ENCODE data around the gene RIC8A. TPM values are rescaled to one million over a fixed set of nuclear protein-coding genes. Genes with fewer than 3 reads are reported as not detected.

RIC8A gene
- total and polyA plus RNA-seq, 9 of the 15 experiments (the other 6 are each of a cell fraction or from before 2014, with no cell fraction given) = 10.7 to 108 (median 72.1) TPM

DNA sequence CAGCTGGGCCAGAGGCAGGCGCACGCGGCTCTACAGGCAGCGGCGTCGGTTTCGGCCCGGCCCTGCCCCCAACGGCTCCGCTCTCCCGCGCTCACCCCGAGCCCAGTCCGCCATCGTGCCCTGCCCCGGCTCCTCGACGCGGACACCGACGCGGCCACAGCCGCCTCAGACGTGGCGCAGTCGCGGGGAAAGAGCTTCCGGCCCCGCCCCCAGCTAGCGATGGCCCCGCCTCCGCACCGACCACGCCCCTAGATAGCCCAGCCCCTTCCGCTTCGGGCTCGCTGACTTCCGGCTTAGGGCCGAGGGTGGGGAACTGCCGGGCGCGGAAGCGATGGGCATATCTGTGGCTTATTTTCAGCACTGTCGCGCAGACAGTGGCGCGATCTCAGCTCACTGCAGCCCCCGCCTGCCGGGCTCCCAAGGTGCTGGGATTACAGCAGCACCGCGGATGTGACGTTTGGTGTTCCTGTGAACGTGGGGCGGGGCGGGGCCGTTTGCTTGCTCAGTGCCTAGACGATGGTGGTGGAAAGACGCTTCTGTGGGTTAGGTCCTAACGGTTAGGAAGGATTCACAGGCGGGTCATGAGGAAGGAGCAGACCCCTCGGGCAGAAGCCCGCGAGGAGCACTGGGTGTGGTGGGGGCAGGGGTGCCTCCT, at the start of gene RIC8A, which contains the start of gene BET1L (continued):
- TF ChIP-seq PRPF4 (IDR thresholded peaks at IDR 0.05; ENCODE audit: insufficient read depth, low read depth, low read length, poor library complexity, severe bottlenecking) (peak; percentile 39), ZC3H11A (IDR thresholded peaks at IDR 0.05; ENCODE audit: low read depth, low read length) (0 out of 2 replicates have a peak, but pooled peaks have one; percentile 15), PHF20 (IDR thresholded peaks at IDR 0.05; ENCODE audit: partially characterized antibody) (peak; percentile 74), ZNF121 (CRISPR knock-in tag; conservative IDR thresholded peaks at IDR 0.05) (no peak), SMARCB1 (IDR thresholded peaks at IDR 0.05; ENCODE audit: insufficient read length, low read depth) (no peak), AFF1 (IDR thresholded peaks at IDR 0.05; ENCODE audit: low read depth in 1 of 2, partially characterized antibody in 2 of 2) (no peak), LEF1 (IDR thresholded peaks at IDR 0.05) (no peak), MEF2A (IDR thresholded peaks at IDR 0.05; ENCODE audit: control insufficient read depth, low read depth, low read length) (no peak), SP1 (CRISPR knock-in tag; IDR thresholded peaks at IDR 0.05) (peak; percentile 99), SRSF1 (IDR thresholded peaks at IDR 0.05; ENCODE audit: low read depth, low read length) (no peak), ZNF740 (CRISPR knock-in tag; IDR thresholded peaks at IDR 0.05) (no peak), ZNF740 (tag; IDR thresholded peaks at IDR 0.05) (no peak), EP400 (IDR thresholded peaks at IDR 0.05) (peak; percentile 89), XRCC5 (IDR thresholded peaks at IDR 0.05; ENCODE audit: low read depth, low read length) (peak; percentile 75; the same call in 1 of the 2 replicates), NCOA6 (IDR thresholded peaks at IDR 0.05) (no peak), POLR2AphosphoS5 (IDR thresholded peaks at IDR 0.05; ENCODE audit: control insufficient read depth, insufficient read depth, low read depth, low read length) (peak; percentile 84), KLF1 (tag; IDR thresholded peaks at IDR 0.05) (0 out of 2 replicates have a peak, but pooled peaks have one; percentile 53)
- TF ChIP-seq, protein P1, sequence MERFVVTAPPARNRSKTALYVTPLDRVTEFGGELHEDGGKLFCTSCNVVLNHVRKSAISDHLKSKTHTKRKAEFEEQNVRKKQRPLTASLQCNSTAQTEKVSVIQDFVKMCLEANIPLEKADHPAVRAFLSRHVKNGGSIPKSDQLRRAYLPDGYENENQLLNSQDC (CRISPR knock-in tag; IDR thresholded peaks at IDR 0.05) = no peak
- TF ChIP-seq, protein P2, sequence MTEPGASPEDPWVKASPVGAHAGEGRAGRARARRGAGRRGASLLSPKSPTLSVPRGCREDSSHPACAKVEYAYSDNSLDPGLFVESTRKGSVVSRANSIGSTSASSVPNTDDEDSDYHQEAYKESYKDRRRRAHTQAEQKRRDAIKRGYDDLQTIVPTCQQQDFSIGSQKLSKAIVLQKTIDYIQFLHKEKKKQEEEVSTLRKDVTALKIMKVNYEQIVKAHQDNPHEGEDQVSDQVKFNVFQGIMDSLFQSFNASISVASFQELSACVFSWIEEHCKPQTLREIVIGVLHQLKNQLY (CRISPR knock-in tag; conservative IDR thresholded peaks at IDR 0.05) = no peak
